ENCODE results near the gene FCER2. TPM values are rescaled to one million over a fixed set of nuclear protein-coding genes. Genes with fewer than 3 reads are reported as not detected.

The FCER2 gene
- total RNA-seq, 4 donors from 2014 or later: 0.28 TPM; not detected in 3

DNA sequence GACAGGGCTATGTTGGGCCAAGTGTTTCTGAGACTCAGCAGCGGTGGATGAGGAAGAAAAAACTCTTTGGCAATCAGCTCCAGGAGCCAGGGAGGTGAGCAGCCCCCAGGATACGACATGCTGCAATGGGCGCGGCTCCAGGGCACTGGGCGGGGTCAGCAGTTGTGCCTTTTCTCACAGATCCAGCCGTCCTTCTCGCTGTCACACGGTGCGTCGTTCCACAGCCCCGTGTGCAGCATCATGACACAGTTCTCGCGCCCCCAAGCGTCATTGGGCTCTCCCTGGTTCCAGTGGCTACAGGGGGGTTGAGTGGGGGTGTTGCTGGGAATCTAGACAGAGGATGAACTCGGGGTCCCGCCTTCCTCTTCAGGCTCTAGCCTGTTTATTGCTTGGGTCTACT lies 27.3 kb upstream of the FCER2 start:
- Histone ChIP-seq H3K36me3 (no peaks in the 10 kb centered on the region), H3K4me3 (no peak overlapping the region), H3K9me3 (no peaks in the 10 kb centered on the region), H3K4me1 (no peaks in the 10 kb centered on the region), H3K27me3 (peaks cover 0 to 10% of the 10 kb centered on the region in 2 donors), H3K27ac (no peak overlapping the region)
- intact Hi-C loops (cut with DNase I; ENCODE audit: low total_unique reads): no loop called here
- TF ChIP-seq, protein P1, sequence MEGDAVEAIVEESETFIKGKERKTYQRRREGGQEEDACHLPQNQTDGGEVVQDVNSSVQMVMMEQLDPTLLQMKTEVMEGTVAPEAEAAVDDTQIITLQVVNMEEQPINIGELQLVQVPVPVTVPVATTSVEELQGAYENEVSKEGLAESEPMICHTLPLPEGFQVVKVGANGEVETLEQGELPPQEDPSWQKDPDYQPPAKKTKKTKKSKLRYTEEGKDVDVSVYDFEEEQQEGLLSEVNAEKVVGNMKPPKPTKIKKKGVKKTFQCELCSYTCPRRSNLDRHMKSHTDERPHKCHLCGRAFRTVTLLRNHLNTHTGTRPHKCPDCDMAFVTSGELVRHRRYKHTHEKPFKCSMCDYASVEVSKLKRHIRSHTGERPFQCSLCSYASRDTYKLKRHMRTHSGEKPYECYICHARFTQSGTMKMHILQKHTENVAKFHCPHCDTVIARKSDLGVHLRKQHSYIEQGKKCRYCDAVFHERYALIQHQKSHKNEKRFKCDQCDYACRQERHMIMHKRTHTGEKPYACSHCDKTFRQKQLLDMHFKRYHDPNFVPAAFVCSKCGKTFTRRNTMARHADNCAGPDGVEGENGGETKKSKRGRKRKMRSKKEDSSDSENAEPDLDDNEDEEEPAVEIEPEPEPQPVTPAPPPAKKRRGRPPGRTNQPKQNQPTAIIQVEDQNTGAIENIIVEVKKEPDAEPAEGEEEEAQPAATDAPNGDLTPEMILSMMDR (IDR thresholded peaks at IDR 0.05): no peak
- TF ChIP-seq POLR2A (IDR thresholded peaks at IDR 0.05): no peak
- DNase-seq: no peak

DNA sequence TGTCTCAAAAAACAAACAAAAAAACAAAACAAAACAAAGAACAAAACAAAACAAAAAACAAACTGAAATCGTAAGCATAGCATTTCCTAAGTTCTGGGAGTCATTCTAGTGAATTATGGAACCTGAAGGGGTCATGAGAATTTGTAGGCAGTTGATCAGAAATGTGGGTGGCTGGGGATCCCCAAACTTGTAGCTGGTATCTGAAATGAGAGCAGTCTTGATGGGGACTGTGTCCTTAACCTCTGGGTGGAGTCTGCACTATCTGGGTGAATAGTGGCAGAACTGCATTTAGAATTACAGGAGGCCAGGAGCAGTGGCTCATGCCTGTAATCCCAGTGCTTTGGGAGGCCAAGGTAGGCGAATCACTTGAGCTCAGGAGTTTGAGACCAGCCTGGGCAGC lies 23.9 kb upstream of the FCER2 start:
- TF ChIP-seq POLR2A (IDR thresholded peaks at IDR 0.05): no peak
- TF ChIP-seq, protein P1 (IDR thresholded peaks at IDR 0.05): no peak
- H3K27me3 ChIP-seq: peaks cover 0 to 10% of the 10 kb centered on the region in 2 donors
- intact Hi-C loops (cut with DNase I; ENCODE audit: low total_unique reads): no loop called here

DNA sequence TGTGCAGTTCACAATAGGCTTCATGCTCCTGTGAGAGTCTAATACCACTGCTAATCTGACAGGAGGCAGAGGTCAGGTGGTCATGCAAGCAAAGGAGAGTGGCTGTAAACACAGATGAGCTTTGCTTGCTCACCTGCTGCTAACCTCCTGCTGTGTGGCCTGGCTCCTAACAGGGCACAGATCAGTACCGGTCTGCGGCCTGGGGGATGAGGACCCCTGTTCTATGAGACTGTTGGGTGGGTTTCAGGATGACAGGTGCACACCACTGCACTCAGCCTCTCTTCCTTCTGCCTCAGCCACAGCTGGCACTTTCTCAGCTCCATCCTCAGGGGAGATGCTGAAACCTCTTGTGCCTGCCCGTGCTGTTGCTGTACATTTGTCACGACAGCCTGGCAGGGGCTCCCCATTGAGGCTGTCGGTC lies 20.3 kb upstream of the FCER2 start:
- no peaks in the 10 kb centered on the region for H3K36me3 ChIP-seq
- no peak for TF ChIP-seq POLR2A (IDR thresholded peaks at IDR 0.05)
- TF ChIP-seq, protein P1 (IDR thresholded peaks at IDR 0.05): no peak
- H3K9me3 ChIP-seq: no peaks in the 10 kb centered on the region
- H3K4me1 ChIP-seq: no peaks in the 10 kb centered on the region
- H3K4me3 ChIP-seq: no peak overlapping the region
- H3K27ac ChIP-seq: no peak overlapping the region
- intact Hi-C loops (cut with DNase I; ENCODE audit: low total_unique reads): no loop called here
- DNase-seq: no peak
- H3K27me3 ChIP-seq: no peaks in the 10 kb centered on the region

More for the DNA sequence above, 23.9 kb upstream of the FCER2 start:
- no peaks in the 10 kb centered on the region for H3K4me1 ChIP-seq
- H3K27ac ChIP-seq: no peak overlapping the region
- no peak overlapping the region for H3K4me3 ChIP-seq
- no peaks in the 10 kb centered on the region for H3K36me3 ChIP-seq
- no peaks in the 10 kb centered on the region for H3K9me3 ChIP-seq
- no peak for DNase-seq

DNA sequence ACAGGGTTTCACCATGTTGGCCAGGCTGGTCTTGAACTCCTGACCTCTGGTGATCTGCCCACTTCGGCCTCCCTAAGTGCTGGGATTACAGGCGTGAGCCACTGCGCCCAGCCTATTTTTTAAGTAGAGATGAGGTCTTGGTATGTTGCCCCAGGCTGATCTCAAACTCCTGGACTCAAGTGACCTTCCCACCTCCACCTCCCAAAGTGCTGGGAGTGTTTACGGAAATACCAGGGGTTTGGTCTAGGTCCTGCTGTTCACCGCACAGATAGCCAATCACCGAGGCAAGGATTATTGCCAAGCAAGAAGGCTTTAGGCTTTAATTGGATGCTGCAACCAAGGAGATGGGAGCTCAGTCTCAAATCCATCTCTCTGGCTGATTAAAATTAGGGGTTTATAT lies 18.4 kb upstream of the FCER2 start:
- intact Hi-C loops (cut with DNase I; ENCODE audit: low total_unique reads): no loop called here
- Histone ChIP-seq H3K27ac (no peak overlapping the region), H3K27me3 (no peaks in the 10 kb centered on the region), H3K4me1 (no peaks in the 10 kb centered on the region), H3K36me3 (no peaks in the 10 kb centered on the region), H3K4me3 (no peak overlapping the region), H3K9me3 (no peaks in the 10 kb centered on the region)
- no peak for TF ChIP-seq POLR2A (IDR thresholded peaks at IDR 0.05)
- TF ChIP-seq, protein P1 (IDR thresholded peaks at IDR 0.05): no peak
- DNase-seq: no peak

DNA sequence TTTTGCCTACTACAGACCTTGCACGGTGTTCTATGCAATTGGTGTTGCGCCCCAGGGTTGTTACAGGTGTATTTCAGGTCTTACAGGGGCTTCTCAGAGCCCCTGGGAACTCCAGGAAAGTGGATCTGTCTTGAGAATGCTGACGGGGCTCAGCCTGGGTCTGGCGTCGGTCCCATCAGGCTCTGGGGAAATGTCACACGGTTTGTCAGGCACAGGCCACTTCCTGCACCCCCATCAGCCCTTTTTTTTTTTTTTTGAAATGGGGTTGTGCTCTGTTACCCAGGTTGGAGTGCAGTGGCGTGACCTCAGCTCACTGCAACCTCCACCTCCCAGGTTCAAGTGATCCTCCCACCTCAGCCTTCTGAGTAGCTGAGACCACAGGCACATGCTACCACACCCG lies 16.7 kb upstream of the FCER2 start:
- TF ChIP-seq, protein P1 (IDR thresholded peaks at IDR 0.05): no peak
- no peak for TF ChIP-seq POLR2A (IDR thresholded peaks at IDR 0.05)
- no peaks in the 10 kb centered on the region for H3K27me3 ChIP-seq
- H3K4me1 ChIP-seq: no peaks in the 10 kb centered on the region
- intact Hi-C loops (cut with DNase I; ENCODE audit: low total_unique reads): no loop called here
- H3K27ac ChIP-seq: no peak overlapping the region
- DNase-seq: no peak
- no peak overlapping the region for H3K4me3 ChIP-seq
- H3K36me3 ChIP-seq: no peaks in the 10 kb centered on the region
- no peaks in the 10 kb centered on the region for H3K9me3 ChIP-seq
